Medulla oblongata (tissue), 1 donor: ENCODE data around the gene FLII.
"Not testable (repeated sequence)": the region's sequence is repeated elsewhere in the genome, so short reads cannot be mapped to it uniquely, and the experiment has no call there.

Source experiments
- DNase-seq: peaks from one replicate; pipeline ENCODE4 v3.0.0-alpha.2; 2015; ENCODE audit errors: extremely low spot score

FLII gene

DNA sequence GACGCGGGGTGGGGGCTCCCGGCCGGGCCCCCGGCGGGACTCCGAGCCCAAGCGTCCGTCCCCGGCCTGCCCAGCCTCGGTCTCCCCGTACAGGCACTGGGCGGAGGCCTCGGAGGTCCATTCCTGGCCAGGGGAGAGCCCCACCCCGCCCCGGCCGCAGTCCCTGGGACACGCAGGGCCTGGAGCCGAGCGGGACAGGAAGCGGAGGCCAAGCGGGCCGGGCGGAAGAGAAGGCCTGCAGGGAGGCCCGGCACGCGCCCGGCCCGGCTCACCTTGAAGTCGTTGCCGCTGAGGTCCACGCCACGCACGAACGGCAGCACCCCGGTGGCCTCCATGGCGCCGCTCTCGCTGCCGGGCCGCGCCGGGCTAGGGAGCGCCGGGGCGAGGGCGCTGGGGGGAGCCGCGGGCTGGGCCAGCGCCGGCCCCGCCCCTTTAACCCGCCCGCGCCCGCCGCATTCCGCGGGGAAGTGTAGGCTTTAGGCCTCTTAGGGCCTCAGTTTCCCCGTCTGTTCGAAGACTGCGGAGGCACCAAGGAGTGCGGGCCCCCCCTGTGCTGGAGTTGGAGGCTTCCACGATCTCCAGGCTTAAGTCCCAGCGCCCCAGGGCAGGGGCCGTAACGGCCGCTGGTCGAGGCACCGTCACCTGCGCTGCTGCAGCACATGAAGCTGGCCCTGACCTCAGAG lies at the start of gene FLII:
TSS of gene FLII (minus strand) at position 383 of the 683 bp plus-strand sequence. CDS start at position 335, 48 bp downstream.
- peak; percentile 75 for DNase-seq

DNA sequence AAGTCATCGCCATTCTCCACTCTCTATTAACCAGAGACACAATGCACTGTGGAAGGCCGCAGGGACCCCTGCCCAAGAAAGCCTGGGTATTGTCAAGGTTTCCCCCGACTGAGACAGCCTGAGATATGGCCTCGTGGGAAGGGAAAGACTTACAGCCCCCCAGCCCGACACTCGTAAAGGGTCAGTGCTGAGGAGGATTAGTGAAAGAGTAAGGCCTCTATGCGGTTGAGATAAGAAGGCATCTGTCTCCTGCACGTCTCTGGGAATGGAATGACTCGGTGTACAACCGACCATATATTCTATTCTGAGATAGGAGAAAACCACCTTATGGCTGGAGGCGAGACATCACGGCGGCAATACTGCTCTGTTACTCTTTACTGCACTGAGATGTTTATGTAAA lies 44.7 kb upstream of the FLII start:
- not testable (repeated sequence) for DNase-seq

DNA sequence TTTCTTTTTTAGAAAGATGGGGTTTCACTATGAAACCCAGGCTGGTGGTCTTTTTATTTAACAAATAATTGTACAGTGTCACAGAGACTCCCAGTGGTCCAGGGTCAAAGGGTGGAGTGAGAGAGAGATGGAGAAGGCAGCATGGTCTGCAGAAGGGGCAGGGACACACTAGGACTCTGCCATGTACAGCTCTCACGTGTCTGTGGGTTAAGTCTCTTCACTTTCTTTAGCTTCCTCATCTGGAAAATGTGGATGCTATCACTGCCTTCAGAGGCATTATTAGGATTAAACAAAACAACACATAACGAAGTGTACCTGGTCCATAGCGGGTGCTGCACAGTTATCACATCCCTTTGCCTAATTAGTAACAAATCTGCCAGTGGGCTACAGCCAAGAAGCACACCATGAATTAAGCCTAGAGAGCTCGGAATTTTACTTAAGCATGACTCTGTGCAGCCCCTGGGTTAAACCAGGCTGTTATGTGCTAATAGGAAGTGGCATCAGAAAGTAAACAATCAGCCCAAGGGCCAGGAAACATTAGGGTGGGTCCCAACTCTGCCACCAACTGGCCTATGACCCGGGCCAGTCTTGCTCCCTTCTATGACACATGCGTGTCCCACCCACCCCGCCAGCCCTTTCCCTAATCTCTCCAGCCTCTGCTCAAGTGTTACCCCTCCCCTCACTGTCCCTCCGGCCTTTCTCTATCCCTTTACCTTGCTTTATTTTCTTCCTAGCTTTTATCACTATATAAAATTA lies 42.4 kb upstream of the FLII start:
- DNase-seq = no peak

DNA sequence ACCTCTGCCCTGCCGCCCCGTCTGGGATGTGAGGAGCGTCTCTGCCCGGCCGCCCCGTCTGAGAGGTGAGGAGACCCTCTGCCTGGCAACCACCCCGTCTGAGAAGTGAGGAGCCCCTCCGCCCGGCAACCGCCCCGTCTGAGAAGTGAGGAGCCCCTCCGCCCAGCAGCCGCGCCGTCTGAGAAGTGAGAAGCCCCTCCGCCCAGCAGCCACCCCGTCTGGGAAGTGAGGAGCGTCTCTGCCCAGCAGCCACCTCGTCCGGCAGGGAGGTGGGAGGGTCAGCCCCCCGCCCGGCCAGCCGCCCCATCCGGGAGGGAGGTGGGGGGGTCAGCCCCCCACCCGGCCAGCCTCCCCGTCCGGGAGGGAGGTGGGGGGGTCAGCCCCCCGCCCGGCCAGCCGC lies 39.5 kb upstream of the FLII start:
- not testable (repeated sequence) for DNase-seq

DNA sequence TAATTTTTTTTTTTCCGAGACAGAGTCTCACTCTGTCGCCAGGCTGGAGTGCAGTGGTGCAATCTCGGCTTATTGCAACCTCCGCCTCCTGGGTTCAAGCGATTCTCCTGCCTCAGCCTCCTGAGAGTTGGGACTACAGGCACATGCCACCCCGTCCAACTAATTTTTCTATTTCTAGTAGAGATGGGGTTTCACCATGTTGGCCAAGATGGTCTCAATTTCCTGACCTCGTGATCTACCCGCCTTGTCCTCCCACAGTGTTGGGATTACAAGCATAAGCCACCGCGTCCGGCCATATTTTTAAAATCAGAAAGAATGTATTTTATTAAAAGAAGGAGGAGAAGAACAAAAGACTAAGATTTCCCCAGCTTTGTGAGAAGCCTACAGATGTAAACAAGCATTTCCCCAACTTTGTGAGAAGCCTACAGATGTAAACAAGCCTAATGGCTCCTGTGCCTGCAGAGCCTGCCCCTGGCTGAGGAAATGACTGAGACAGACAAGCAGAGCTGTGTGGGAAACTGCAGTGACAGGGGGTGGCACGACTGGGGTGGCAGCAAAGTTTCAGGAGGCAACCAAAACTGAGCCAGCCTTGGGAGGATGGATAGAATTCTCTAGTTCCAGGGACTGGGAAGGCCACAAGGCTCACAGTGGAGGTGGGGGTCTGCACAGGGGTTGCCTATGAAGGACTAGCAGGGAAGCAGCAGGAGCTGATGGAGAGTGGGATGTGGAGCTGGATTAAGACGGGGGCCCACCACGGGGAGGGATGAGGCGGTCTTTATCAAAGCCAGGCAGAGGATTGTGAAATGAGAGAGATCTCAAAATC lies 33.4 kb upstream of the FLII start:
- no peak for DNase-seq

DNA sequence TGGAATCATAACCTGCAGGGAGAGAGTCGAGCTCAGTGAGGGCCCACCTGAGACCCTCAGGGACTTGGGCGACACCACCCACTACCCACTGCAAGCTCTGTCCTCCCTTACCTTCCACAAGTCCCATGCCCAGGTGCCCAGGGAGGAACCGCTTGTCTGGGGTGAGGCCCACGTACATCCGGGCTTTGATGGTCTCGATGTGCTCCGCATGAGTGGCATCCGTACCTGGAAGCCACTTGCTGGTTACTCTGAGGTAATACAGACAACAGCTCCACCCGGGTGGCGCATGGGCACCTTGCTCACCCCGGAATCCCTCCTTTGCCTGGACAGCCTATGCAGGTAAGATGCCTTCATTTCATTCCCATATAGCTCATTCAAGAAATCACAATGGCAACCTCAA lies 26.8 kb upstream of the FLII start:
- DNase-seq = no peak

DNA sequence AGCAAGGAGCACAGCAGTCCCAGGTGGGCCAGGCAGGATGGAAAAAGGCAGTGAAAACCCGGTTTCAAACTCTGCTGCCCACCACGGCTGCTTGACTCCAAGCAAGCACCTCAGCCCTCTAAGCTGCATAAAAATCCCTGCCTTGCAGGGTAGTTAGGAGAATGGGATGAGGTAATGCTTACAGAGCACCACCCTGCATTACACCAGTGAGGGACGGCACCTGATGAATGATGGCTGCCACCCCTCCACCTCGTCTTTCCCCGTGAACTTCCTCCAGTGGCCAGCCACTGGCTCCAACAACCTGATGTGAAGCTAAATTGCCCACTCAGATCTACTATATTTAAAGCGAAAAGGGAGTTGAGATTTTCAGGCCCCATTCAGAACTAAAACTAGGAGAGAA lies 23.2 kb upstream of the FLII start:
- DNase-seq = no peak

DNA sequence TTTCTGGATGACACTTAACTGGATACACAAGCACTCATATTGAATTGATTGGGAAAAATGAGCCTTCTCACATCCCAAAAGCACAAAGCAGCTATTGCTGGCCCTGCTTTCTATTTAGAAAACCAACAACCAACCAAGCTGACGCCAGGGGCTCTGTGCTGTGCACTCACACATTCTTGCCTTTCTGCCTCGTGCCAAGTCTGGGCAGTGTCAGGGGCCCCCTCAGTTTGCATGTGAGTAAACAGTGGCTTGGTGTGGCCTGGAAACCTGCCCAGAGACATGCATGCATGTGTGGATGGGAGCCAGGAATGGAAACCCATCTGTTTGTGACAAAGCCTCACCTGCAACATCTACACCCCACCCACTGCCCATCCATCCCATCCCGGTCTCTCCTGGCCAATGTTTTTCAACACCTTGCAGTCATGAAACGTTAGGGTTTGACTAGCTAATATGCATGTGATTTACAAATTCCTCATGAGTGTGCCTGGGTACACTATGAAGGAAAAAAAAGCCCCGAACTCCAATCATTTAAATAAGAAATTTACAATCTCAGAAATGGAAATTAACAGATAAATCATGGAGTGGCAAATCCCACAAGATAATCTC lies 22.3 kb upstream of the FLII start:
- DNase-seq = no peak

DNA sequence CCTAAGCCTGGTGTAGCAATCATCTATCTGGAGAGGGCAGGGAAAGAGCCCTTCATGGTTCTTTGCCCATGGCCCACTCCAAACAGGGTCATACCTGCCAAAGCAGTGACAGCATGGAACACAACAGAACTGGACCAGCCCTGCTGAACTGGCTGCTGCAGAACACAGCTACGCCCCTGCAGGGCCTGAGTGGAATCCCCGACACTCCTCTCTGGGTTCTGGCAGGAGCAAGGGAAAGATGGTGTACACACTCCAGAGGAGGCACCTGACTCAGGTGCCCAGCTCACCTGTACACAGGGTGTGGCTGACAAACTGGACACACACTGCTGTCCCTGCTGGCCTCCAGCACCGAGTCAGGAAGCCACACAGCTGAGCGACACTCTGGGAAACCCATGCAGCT lies 21.7 kb upstream of the FLII start:
- DNase-seq = no peak

DNA sequence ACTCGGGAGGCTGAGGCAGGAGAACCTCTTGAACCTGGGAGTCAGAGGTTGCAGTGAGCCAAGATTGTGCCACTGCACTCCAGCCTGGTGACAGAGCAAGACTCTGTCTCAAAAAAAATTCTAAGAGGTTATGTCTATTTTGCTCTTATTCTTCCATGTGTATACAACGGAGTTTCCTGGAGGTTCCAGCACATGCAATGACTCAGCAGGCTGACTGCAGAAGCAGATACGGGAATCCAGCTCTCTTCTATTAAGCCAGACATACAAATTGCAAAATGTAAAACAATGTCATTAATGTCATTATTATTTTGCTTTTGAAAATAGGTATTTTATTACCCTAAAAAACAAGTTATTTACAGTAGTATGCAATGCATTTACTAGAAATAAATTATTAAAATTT lies 20.3 kb upstream of the FLII start:
- DNase-seq = no peak

DNA sequence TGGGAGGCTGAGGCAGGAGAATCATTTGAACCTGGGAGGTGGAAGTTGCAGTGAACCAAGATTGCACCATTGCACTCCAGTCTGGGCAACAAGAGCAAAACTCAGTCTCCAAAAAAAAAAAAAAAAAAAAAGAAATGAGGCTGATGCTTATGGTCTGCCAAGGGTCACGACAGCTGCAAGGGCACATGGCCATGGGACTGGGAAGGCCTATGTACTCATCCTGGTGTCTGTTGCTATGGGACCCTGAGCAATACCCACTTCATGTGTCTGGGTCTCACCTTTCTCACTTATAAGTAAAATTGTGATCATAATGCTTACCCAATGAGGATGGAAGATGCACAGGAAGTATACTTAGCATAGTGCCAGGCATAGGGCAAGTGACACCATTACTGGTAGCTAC lies 18.5 kb upstream of the FLII start:
- DNase-seq = no peak

DNA sequence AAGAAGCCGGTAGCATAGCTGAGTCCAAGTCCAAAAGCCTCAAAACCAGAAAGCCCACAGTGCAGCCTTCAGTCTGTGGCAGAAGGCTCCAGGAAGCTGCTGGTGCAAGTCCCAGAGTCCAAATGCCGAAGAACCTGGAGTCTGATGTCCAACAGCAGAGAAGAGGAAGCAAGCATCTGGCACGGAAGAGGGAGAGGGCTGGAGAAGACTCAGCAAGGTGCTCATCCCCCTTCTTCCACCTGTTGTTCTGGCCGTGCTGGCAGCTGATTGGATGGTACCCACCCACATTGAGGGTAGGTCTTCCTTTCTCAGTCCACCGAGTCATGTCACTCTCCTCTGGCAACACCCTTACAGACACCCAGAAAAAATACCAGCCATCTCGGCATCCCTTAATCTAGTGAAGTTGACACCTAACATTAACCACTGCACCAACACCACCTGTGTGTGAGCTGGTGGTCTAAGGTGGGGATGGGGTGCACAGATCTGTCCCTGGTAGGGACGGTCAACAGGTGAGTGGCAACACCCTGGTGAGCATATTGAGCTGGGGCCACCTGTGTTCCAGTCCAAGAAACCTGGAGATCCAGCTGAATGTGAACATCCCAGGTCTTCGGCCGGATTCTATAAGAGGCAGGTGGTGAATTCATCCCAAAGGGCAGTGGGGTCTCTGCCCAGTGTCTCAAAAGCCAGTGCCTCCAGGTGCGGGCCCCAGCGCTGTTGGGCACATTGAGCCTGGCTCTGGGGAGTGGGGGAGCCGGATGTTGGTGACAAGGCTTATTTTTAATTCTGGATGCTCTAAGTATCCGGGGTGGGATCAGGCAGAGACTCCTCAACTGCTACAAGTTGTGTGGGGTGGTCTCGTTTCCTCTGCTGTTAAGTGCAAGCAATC lies 11.8 kb upstream of the FLII start:
- no peak for DNase-seq

DNA sequence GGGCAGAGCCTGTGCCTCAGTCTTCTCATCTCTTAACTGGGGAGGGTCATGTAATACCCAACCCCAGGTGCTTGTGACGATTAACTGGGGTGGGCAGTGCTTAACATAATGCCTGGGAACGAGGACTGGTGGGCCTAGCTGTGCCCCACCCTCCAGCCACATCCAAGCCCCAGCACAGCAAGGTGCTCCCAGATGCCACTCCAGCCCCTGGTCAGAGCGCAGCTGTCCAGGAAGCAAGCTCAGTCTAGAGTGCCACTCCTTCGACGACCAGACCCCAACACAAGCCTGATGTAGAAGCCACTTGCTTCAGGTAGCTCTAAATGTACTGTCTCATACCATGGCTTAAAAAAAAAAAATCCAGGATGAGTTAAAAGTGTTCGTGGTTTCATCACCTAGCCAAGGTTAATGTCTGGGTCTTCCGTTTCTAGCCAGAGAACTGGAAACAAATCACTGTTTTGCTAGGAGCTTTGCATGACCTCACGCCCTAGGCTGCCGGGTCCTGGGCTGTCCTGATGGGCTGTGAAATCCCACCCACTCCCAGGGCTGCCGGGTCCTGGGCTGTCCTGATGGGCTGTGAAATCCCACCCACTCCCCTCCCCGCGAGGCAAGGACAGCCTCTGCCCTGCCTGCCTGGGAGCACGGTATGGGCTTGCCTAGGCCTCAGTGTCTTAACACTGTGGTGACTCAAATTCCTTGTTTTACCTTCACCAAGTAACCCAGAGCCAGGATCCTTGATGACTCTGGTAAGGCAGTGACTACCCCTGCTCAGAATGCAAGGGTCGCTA lies 9.6 kb upstream of the FLII start:
- no peak for DNase-seq

DNA sequence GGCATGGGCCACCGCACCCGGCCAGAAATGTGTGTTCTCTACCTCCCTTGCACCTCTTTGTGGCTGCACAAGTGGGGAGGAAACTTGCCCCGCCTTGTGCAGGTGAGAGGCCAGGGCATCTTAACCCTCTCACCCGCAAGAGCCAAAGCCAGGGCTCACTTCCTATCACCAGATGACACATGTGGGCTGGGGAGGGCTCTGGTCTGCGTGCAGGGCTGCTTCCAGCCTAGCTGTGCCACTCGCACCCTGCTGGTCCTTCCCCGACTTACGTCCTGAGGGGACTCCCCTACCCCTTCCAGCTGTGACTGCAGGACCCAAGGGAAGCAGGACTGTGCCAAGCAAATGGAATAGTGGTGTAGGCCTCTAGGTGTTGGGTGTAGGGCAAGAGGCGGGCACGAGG lies 8.8 kb upstream of the FLII start:
- no peak for DNase-seq

DNA sequence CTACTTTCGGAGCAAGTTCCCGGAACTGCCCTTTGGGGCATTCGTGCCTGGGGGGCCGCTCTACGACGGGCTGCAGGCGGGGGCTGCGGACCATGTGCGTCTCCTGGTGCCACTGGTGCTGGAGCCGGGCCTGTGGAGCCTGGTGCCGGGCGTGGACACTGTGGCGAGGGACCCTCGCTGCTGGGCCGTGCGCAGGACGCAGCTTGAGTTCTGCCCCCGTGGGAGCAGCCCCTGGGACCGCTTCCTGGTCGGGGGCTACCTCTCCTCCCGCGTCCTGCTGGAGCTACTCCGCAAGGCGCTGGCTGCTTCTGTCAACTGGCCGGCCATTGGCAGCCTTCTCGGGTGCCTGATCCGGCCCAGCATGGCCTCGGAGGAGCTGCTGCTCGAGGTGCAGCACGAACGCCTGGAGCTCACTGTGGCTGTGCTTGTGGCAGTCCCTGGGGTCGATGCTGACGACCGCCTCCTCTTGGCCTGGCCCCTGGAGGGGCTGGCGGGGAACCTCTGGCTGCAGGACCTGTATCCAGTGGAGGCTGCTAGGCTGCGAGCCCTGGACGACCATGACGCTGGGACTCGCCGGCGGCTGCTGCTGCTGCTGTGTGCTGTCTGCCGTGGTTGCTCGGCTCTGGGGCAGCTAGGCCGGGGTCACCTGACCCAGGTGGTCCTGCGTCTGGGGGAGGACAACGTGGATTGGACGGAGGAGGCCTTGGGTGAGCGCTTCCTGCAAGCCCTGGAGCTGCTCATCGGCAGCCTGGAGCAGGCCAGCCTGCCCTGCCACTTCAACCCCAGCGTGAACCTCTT lies 5.5 kb upstream of the FLII start:
- no peak for DNase-seq

DNA sequence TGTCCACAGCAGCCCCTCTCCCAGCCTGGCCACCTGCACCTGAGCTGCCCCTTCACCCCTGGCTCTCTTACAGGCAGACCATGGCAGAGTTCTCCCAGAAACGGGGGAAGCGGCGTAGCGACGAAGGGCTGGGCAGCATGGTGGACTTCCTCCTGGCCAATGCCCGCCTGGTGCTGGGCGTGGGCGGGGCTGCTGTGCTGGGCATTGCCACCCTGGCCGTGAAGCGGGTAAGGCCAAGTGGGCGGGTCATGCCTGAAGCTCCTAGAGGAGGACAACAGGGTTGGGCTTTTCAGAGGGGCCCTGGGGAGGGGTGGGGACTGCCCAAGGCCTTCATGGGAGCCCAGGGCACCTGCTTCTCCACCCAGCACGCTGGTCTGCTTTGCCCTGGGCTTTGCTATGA lies 4.1 kb upstream of the FLII start:
- no peak for DNase-seq

DNA sequence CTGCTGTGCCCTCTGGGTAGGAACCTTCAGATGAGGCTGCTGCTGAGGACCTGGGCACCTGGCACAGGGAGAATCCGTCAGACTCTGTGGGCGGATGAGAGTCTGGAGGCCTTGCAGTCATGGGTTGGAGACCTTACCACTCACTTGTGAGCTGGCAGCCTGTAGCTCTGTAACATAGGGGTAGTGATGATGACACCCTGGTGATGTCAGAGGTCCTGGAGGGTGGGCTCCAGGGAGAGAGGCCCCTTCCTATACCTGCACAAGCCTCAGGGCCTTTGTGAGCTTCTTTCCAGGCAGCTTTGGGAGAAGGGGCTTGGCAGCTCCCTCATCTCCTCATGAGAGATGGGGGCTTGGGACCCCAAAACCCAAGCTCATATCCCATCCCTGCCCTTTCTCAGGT lies 3.6 kb upstream of the FLII start:
- no peak for DNase-seq

DNA sequence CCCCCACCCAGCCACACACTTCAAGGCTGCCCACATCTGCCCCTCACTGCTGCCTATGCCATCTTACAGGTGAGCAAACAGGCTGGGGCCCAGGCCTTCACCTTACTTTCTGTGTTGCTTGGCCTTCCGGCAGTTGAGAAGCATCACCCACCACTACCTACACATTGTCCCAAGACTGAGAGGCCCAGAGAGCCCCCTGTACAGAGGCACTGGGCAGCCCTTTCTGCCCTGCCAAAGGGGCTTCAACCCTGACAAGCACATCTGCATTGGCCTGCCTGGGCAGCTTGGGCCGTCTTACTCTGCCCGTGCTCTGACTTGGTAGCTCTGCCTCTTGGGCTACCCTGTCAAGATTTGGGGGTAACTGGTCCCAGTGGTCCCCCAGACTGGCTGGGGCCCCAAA lies 3.1 kb upstream of the FLII start:
- no peak for DNase-seq

DNA sequence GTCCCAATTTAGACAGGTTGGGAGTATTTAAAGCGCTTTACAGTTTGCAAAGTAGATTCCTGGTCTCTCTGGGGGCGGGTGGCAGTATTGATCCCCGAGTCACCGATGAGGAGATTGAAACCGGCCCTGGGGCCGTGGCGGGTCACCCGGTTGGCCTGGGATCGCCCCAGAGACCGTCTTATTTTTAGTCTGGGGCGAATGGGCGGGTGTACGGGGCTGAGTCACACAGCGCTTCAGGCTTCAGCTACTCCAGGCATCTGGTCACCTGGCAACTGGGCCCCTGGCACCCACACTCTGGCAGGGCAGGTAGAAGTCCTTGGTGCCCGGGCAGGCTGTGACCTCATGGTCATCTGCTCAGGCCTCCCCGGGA lies 2.6 kb upstream of the FLII start:
- no peak for DNase-seq
